OCI-LY7 (cell line): Measurements from ENCODE around the gene FIGN.

Experiments used
- EZH2phosphoT487 ChIP-seq: fragments of 200-600 bp; sonication (generic); IDR thresholded peaks from 2 replicates; pipeline ENCODE4 v1.6.1; 2018; ENCODE audit warnings: low read depth, borderline replicate concordance, mild to moderate bottlenecking, mixed run types, antibody characterized with exemption, low read length, moderate library complexity, mixed read lengths
- TF ChIP-seq, protein P1 (sequence below): fragments of 200-600 bp; sonication (generic); conservative IDR thresholded peaks from 2 replicates; pipeline ENCODE4 v1.5.1; 2014; ENCODE audit warnings: mild to moderate bottlenecking, antibody characterized with exemption, low read length, moderate library complexity, mixed read lengths

DNA sequence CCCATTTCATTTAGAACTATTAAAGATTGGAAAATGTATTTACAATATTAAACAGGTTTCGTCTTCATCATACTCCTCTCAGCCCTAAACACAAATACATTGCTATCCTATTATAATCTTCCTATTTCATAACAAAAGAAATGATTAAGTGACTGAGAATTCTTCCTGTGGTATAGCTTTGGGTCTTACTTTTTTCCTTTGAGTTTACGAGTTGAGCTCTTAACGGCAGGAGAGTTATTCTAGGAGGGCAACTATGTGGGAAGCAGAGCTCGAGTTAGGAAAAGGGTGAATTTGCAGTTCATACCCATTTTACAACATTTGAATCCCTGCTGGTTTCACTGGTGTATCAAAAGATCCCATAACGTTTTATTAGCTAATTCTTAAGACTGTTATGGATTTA is 105.0 kb downstream of the FIGN start:
- TF ChIP-seq, protein P1, sequence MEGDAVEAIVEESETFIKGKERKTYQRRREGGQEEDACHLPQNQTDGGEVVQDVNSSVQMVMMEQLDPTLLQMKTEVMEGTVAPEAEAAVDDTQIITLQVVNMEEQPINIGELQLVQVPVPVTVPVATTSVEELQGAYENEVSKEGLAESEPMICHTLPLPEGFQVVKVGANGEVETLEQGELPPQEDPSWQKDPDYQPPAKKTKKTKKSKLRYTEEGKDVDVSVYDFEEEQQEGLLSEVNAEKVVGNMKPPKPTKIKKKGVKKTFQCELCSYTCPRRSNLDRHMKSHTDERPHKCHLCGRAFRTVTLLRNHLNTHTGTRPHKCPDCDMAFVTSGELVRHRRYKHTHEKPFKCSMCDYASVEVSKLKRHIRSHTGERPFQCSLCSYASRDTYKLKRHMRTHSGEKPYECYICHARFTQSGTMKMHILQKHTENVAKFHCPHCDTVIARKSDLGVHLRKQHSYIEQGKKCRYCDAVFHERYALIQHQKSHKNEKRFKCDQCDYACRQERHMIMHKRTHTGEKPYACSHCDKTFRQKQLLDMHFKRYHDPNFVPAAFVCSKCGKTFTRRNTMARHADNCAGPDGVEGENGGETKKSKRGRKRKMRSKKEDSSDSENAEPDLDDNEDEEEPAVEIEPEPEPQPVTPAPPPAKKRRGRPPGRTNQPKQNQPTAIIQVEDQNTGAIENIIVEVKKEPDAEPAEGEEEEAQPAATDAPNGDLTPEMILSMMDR = no peak
- TF ChIP-seq EZH2phosphoT487 = no peak
